HepG2 (cell line): ENCODE data around the gene AWAT2. TPM values are rescaled to one million over a fixed set of nuclear protein-coding genes. Genes with fewer than 3 reads are reported as not detected.
A peak's percentile ranks its signal among the peaks of the same experiment; 100 is the strongest.
"Not testable (repeated sequence)": the region's sequence is repeated elsewhere in the genome, so short reads cannot be mapped to it uniquely, and the experiment has no call there.

ENCODE experiments used
- ATAC-seq: fragments of 200-7000 bp; cut with Tn5 transposase; 3 replicates; pipeline ENCODE4 v1.9.1; 2020; ENCODE audit warnings: mild to moderate bottlenecking, moderate library complexity
- BruUV-seq: library from RNA; stranded (reverse); fragments of 400-500 nt; replicated peaks from 2 replicates; lab custom pipeline; 2021; lab: Mats Ljungman, UMichigan
- CTCF ChIA-PET: fragments of 300-600 bp; formaldehyde crosslinking; extraction: SDS; loops from one replicate; lab custom pipeline; 2021; ENCODE audit warnings: low total read pairs, inconsistent platforms, low intra/inter-chr PET ratio; lab: Yijun Ruan, JAX
- POLR2A ChIA-PET: fragments of 350-600 bp; sonication (Branson Sonifier 250); formaldehyde crosslinking; loops from one replicate; lab custom pipeline; 2020; ENCODE audit warnings: antibody characterized with exemption, inconsistent platforms; lab: Yijun Ruan, JAX
- DNase-seq: peaks from one replicate; pipeline ENCODE4 v3.0.0-alpha.2; 2015; ENCODE audit warnings: low spot score
- FAIRE-seq: peaks from 3 replicates; lab custom pipeline; 2011; peaks lifted over from hg19 to GRCh38; lab: Jason Lieb, UNC
- H2AFZ ChIP-seq: one replicate; pipeline ENCODE4 v1.6.1; 2011; ENCODE audit warnings: low read length, inconsistent platforms
- H3K27ac ChIP-seq: fragments of 300-600 bp; 3 replicates; pipeline ENCODE4 v1.8.0; 2011; ENCODE audit warnings: mixed run types, mild to moderate bottlenecking, mixed read lengths, low read length, inconsistent platforms; ENCODE audit not compliant: insufficient read depth; ENCODE audit errors: extremely low read length
- H3K27me3 ChIP-seq, 2 experiments: fragments of 200-600 bp in 1 of 2; 2 replicates in 1 of 2; 3 replicates in 1 of 2; pipeline versions ENCODE4 v1.6.0 to v1.8.0; 2011; ENCODE audit warnings: low read length in 2 of 2, mild to moderate bottlenecking in 2 of 2, moderate library complexity in 2 of 2, inconsistent platforms in 1 of 2; ENCODE audit not compliant: insufficient read depth in 2 of 2, control insufficient read depth in 1 of 2
- H3K36me3 ChIP-seq, 2 experiments: fragments of 200-600 bp in 1 of 2; replicated peaks in 1 of 2; 2 replicates in 1 of 2; 3 replicates in 1 of 2; pipeline versions ENCODE4 v1.5.1 to v1.8.0; 2011; ENCODE audit warnings: low read length in 2 of 2, inconsistent platforms in 1 of 2; ENCODE audit not compliant: insufficient read depth in 2 of 2, control insufficient read depth in 1 of 2
- H3K4me1 ChIP-seq: 2 replicates; pipeline ENCODE4 v1.5.1; 2012; ENCODE audit warnings: low read length, inconsistent platforms; ENCODE audit not compliant: insufficient read depth
- H3K4me2 ChIP-seq: 2 replicates; pipeline ENCODE4 v1.6.0; 2011; ENCODE audit warnings: low read depth, low read length, inconsistent platforms
- H3K4me3 ChIP-seq, 3 experiments: fragments of 200-600 bp in 1 of 3; sonication (generic), shearing (Covaris generic) in 1 of 3; replicated peaks in 1 of 3; 2 replicates each; pipeline ENCODE4 v1.5.1; 2011 to 2016; ENCODE audit warnings: low read length in 3 of 3, inconsistent platforms in 2 of 3, low read depth in 2 of 3, mild to moderate bottlenecking in 2 of 3, control low read depth in 1 of 3, mixed read lengths in 1 of 3; ENCODE audit not compliant: insufficient read depth in 1 of 3
- H3K79me2 ChIP-seq: one replicate; pipeline ENCODE4 v1.6.1; 2011; ENCODE audit warnings: low read length, inconsistent platforms; ENCODE audit not compliant: insufficient read depth
- H3K9ac ChIP-seq: 2 replicates; pipeline ENCODE4 v1.6.0; 2011; ENCODE audit warnings: mild to moderate bottlenecking, low read depth, low read length, inconsistent platforms; ENCODE audit not compliant: insufficient read depth
- H3K9me3 ChIP-seq: 2 replicates; pipeline ENCODE4 v1.5.1; 2012; ENCODE audit warnings: mild to moderate bottlenecking, low read length
- H4K20me1 ChIP-seq: 2 replicates; pipeline ENCODE4 v1.6.0; 2011; ENCODE audit warnings: inconsistent platforms, mild to moderate bottlenecking, low read length, moderate library complexity; ENCODE audit not compliant: insufficient read depth
- HNF4A ChIP-seq: sonication (generic); formaldehyde crosslinking; IDR thresholded peaks from 2 replicates; pipeline ENCODE4 v1.4.0; 2020; ENCODE audit warnings: missing genetic modification reagents
- HOMEZ ChIP-seq: IDR thresholded peaks from 2 replicates; pipeline ENCODE4 v1.6.1; 2016; ENCODE audit warnings: low read depth
- POGZ ChIP-seq: sonication (generic); formaldehyde crosslinking; IDR thresholded peaks from 2 replicates; pipeline ENCODE4 v1.4.0; 2020; ENCODE audit warnings: mild to moderate bottlenecking, missing genetic modification reagents
- TEAD3 ChIP-seq: optimal IDR thresholded peaks from 2 replicates; pipeline ENCODE3; 2016; ENCODE audit warnings: borderline replicate concordance
- ZKSCAN8 ChIP-seq: IDR thresholded peaks from 2 replicates; pipeline ENCODE4 v1.6.1; 2016; ENCODE audit warnings: borderline replicate concordance, missing genetic modification reagents, missing compliant biosample characterization
- ZMYM4 ChIP-seq: sonication (generic); formaldehyde crosslinking; IDR thresholded peaks from 2 replicates; pipeline ENCODE4 v1.8.1; 2023; ENCODE audit warnings: mild to moderate bottlenecking, missing genetic modification reagents
- ZNF644 ChIP-seq: IDR thresholded peaks from 2 replicates; pipeline ENCODE4 v1.6.1; 2016; ENCODE audit warnings: low read depth
- WGBS: methylation state at CpG from one replicate; pipeline ENCODE4 v1.1.6; 2017; ENCODE audit warnings: low lambda C conversion rate; 5-methylcytosine and 5-hydroxymethylcytosine counted together
- in situ Hi-C: cut with HindIII; loops from 2 replicates; pipeline ENCODE4 v1.10.0; 2017; ENCODE audit warnings: low pct_unique_long_range_greater_than_20kb; ENCODE audit not compliant: extremely low pct_ligation_motif_present
- intact Hi-C: fragments of 100-400 bp; cut with micrococcal nuclease; formaldehyde crosslinking; loops from one replicate; pipeline ENCODE4 v1.10.0; 2022; ENCODE audit not compliant: unreplicated experiment
- polyA plus RNA-seq, 8 experiments: library from polyadenylated mRNA; depleted of rRNA in 3 of 8; stranded (reverse) in 7 of 8; unstranded in 1 of 8; fragments of >200 nt; fragmentation: Illumina TruSeq in 4 of 8; extraction: Trizol in 4 of 8; gene quantifications; 2 replicates each; pipeline versions ENCODE4 v1.2.1 to v1.2.3, GENCODE V29; 2011 to 2016; ENCODE audit warnings: low read depth in 4 of 8, missing spikeins in 1 of 8, mixed read lengths in 1 of 8; ENCODE audit not compliant: insufficient read depth in 1 of 8
- total RNA-seq, 5 experiments: library from RNA; depleted of rRNA; stranded (reverse); fragments of >200 nt; fragmentation: Illumina TruSeq; extraction: Trizol; gene quantifications; 2 replicates each; pipeline ENCODE4 v1.2.3, GENCODE V29; 2016; ENCODE audit warnings: low read depth in 1 of 5

Gene AWAT2
- total and polyA plus RNA-seq, 2 of the 13 experiments (the other 11 are each of a cell fraction or from before 2014, with no cell fraction given) = not detected

GRCh38 chrX:70001269-70001668, 48.5 kb downstream of the AWAT2 start:
- BruUV-seq = no TSS peak
- intact Hi-C loops (no loop called here), in situ Hi-C loops (no loop called here)
- no CpG with 5 or more reads among the region's 2 CpGs for WGBS
- Histone ChIP-seq H3K9ac (no peak overlapping the region), H3K4me1 (no peaks in the 10 kb centered on the region), H3K9me3 (no peaks in the 10 kb centered on the region), H3K36me3 (no peaks in the 10 kb centered on the region), H3K27ac (no peak overlapping the region), H4K20me1 (no peaks in the 10 kb centered on the region), H3K4me3 (no peak overlapping the region), H3K79me2 (no peaks in the 10 kb centered on the region), H3K4me2 (no peak overlapping the region), H3K27me3 (no peaks in the 10 kb centered on the region), H2AFZ (no peak overlapping the region)
- ATAC-seq = no peak
- ChIA-PET POLR2A (no interaction called here), CTCF (no interaction called here)
- DNase-seq = no peak
- TF ChIP-seq TEAD3 = no peak
- no peak for TF ChIP-seq ZKSCAN8
- no peak for FAIRE-seq

GRCh38 chrX:69998299-69998698, 51.4 kb downstream of the AWAT2 start:
- H4K20me1 ChIP-seq, FAIRE-seq, intact Hi-C loops, H3K36me3 ChIP-seq, POLR2A ChIA-PET, H3K27me3 ChIP-seq, H3K9me3 ChIP-seq, H3K9ac ChIP-seq, H3K4me2 ChIP-seq, H3K79me2 ChIP-seq, in situ Hi-C loops, CTCF ChIA-PET, H3K27ac ChIP-seq, H3K4me3 ChIP-seq, H2AFZ ChIP-seq, H3K4me1 ChIP-seq, ATAC-seq, BruUV-seq: not testable (repeated sequence)
- TF ChIP-seq ZMYM4 (CRISPR knock-in tag) (peak; percentile 78), ZNF644 (CRISPR knock-in tag) (0 out of 2 replicates have a peak, but pooled peaks have one; percentile 57), HOMEZ (CRISPR knock-in tag) (peak; percentile 84; the same call in 1 of the 2 replicates), HNF4A (peak; percentile 58), POGZ (CRISPR knock-in tag) (peak; percentile 31; the same call in 1 of the 2 replicates)
- DNase-seq = peak; percentile 7
